C4-2B (cell line): Measurements from ENCODE around the gene UVRAG.

Experiments used
- ZFX ChIP-seq: fragments of 450-650 bp; IDR thresholded peaks from 2 replicates; pipeline ENCODE4 v1.6.1; 2017
- TF ChIP-seq, protein P1 (sequence below): fragments of 450-650 bp; conservative IDR thresholded peaks from 2 replicates; pipeline ENCODE4 v1.5.1; 2017; ENCODE audit warnings: mild to moderate bottlenecking

- TF ChIP-seq, protein P1, sequence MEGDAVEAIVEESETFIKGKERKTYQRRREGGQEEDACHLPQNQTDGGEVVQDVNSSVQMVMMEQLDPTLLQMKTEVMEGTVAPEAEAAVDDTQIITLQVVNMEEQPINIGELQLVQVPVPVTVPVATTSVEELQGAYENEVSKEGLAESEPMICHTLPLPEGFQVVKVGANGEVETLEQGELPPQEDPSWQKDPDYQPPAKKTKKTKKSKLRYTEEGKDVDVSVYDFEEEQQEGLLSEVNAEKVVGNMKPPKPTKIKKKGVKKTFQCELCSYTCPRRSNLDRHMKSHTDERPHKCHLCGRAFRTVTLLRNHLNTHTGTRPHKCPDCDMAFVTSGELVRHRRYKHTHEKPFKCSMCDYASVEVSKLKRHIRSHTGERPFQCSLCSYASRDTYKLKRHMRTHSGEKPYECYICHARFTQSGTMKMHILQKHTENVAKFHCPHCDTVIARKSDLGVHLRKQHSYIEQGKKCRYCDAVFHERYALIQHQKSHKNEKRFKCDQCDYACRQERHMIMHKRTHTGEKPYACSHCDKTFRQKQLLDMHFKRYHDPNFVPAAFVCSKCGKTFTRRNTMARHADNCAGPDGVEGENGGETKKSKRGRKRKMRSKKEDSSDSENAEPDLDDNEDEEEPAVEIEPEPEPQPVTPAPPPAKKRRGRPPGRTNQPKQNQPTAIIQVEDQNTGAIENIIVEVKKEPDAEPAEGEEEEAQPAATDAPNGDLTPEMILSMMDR = no peak
- no peak for TF ChIP-seq ZFX
Measured at GRCh38 chr11:75781296-75781695, 33.7 kb upstream of the UVRAG start.
